MM.1S (cell line): ENCODE data around the gene VPS52.
"Not testable (repeated sequence)": the region's sequence is repeated elsewhere in the genome, so short reads cannot be mapped to it uniquely, and the experiment has no call there.

Experiments used
- DNase-seq: peaks from one replicate; pipeline ENCODE4 v3.0.0-alpha.2; 2015
- H2AFZ ChIP-seq: fragments of 300-600 bp; sonication (generic); 2 replicates; pipeline ENCODE4 v1.6.0; 2016; ENCODE audit warnings: antibody characterized with exemption, low read length
- H3F3A ChIP-seq: fragments of 300-600 bp; sonication (generic); 2 replicates; pipeline ENCODE4 v1.6.1; 2016; ENCODE audit warnings: mild to moderate bottlenecking, antibody characterized with exemption, low read length, moderate library complexity, mixed read lengths; ENCODE audit not compliant: insufficient read depth
- H3K27ac ChIP-seq: fragments of 300-600 bp; sonication (generic); 2 replicates; pipeline ENCODE4 v1.5.1; 2016; ENCODE audit warnings: mild to moderate bottlenecking, low read length
- H3K27me3 ChIP-seq: fragments of 300-600 bp; sonication (generic); replicated peaks from 2 replicates; pipeline ENCODE4 v1.6.0; 2016; ENCODE audit warnings: low read length; ENCODE audit not compliant: insufficient read depth
- H3K36me3 ChIP-seq: fragments of 300-600 bp; sonication (generic); replicated peaks from 2 replicates; pipeline ENCODE4 v1.6.1; 2016; ENCODE audit warnings: mild to moderate bottlenecking, low read length, mixed read lengths; ENCODE audit not compliant: insufficient read depth
- H3K4me1 ChIP-seq: fragments of 300-600 bp; sonication (generic); 2 replicates; pipeline ENCODE4 v1.6.1; 2016; ENCODE audit warnings: low read length, mixed read lengths
- H3K4me2 ChIP-seq: fragments of 300-600 bp; sonication (generic); 2 replicates; pipeline ENCODE4 v1.6.0; 2016; ENCODE audit warnings: low read depth, low read length
- H3K4me3 ChIP-seq: fragments of 300-600 bp; sonication (generic); 2 replicates; pipeline ENCODE4 v1.5.1; 2016; ENCODE audit warnings: low read length, mixed read lengths
- H3K79me2 ChIP-seq: fragments of 300-600 bp; sonication (generic); 2 replicates; pipeline ENCODE4 v1.6.1; 2016; ENCODE audit warnings: mixed run types, low read length, mixed read lengths
- H3K9ac ChIP-seq: fragments of 300-600 bp; sonication (generic); 2 replicates; pipeline ENCODE4 v1.6.1; 2016; ENCODE audit warnings: low read length, mixed read lengths
- H3K9me2 ChIP-seq: fragments of 300-600 bp; sonication (generic); replicated peaks from 2 replicates; pipeline ENCODE4 v1.6.1; 2016; ENCODE audit warnings: mild to moderate bottlenecking, low read length, mixed read lengths; ENCODE audit not compliant: insufficient read depth
- H3K9me3 ChIP-seq: fragments of 300-600 bp; sonication (generic); replicated peaks from 2 replicates; pipeline ENCODE4 v1.6.1; 2016; ENCODE audit warnings: mild to moderate bottlenecking, low read length, mixed read lengths; ENCODE audit not compliant: insufficient read depth
- H4K20me1 ChIP-seq: fragments of 300-600 bp; sonication (generic); 2 replicates; pipeline ENCODE4 v1.6.1; 2016; ENCODE audit warnings: mild to moderate bottlenecking, low read length, moderate library complexity, mixed read lengths; ENCODE audit not compliant: insufficient read depth
- CTCF ChIP-seq: fragments of 300-600 bp; sonication (generic); IDR thresholded peaks from 2 replicates; pipeline ENCODE4 v1.5.1; 2016; ENCODE audit warnings: antibody characterized with exemption, low read length, mixed read lengths
- EZH2 ChIP-seq: fragments of 300-600 bp; sonication (generic); optimal IDR thresholded peaks from 2 replicates; pipeline ENCODE3; 2017; ENCODE audit warnings: low read depth, mild to moderate bottlenecking, antibody characterized with exemption, low read length, mixed read lengths
- EZH2phosphoT487 ChIP-seq: fragments of 300-600 bp; sonication (generic); IDR thresholded peaks from 2 replicates; pipeline ENCODE4 v1.6.1; 2018; ENCODE audit warnings: antibody characterized with exemption, low read length

Gene VPS52

GRCh38 chr6:33235221-33235634, 36.4 kb downstream of the VPS52 start:
- Histone ChIP-seq H3K79me2 (no peaks in the 10 kb centered on the region), H3K27ac (no peak overlapping the region), H3K4me2 (no peak overlapping the region), H3K4me3 (no peak overlapping the region), H3K9me2 (no peaks in the 10 kb centered on the region), H3F3A (no peaks in the 10 kb centered on the region), H3K27me3 (0 out of 2 replicates have a peak, but pooled peaks cover 10% of the 10 kb centered on the region), H3K36me3 (no peaks in the 10 kb centered on the region), H3K4me1 (no peaks in the 10 kb centered on the region), H3K9ac (no peak overlapping the region), H2AFZ (no peak overlapping the region), H3K9me3 (no peaks in the 10 kb centered on the region), H4K20me1 (no peaks in the 10 kb centered on the region)
- TF ChIP-seq EZH2phosphoT487 (no peak), EZH2 (no peak), CTCF (no peak)
- DNase-seq = no peak

GRCh38 chr6:33226503-33227120, 45.1 kb downstream of the VPS52 start:
- H3K4me2 ChIP-seq, H3F3A ChIP-seq, H3K4me1 ChIP-seq, H3K27me3 ChIP-seq, H3K27ac ChIP-seq, H3K79me2 ChIP-seq, H4K20me1 ChIP-seq, H3K4me3 ChIP-seq, H3K36me3 ChIP-seq, H2AFZ ChIP-seq, H3K9ac ChIP-seq, DNase-seq, H3K9me3 ChIP-seq, H3K9me2 ChIP-seq: not testable (repeated sequence)

GRCh38 chr6:33217681-33218080, 54.0 kb downstream of the VPS52 start:
- no peak for TF ChIP-seq EZH2phosphoT487
- TF ChIP-seq CTCF = no peak
- no peak for TF ChIP-seq EZH2
- Histone ChIP-seq H4K20me1 (no peaks in the 10 kb centered on the region), H3K9me2 (no peaks in the 10 kb centered on the region), H3K4me3 (no peak overlapping the region), H3K4me2 (no peak overlapping the region), H3K4me1 (no peaks in the 10 kb centered on the region), H3F3A (no peaks in the 10 kb centered on the region), H3K27ac (no peak overlapping the region), H3K36me3 (no peaks in the 10 kb centered on the region), H3K9ac (no peak overlapping the region), H3K79me2 (no peaks in the 10 kb centered on the region), H3K27me3 (no peaks in the 10 kb centered on the region), H3K9me3 (no peaks in the 10 kb centered on the region), H2AFZ (no peak overlapping the region)
- DNase-seq = no peak

GRCh38 chr6:33217246-33217645, 54.4 kb downstream of the VPS52 start:
- no peaks in the 10 kb centered on the region for H3K27me3 ChIP-seq
- H3F3A ChIP-seq = no peaks in the 10 kb centered on the region
- H3K4me3 ChIP-seq = no peak overlapping the region
- no peaks in the 10 kb centered on the region for H3K79me2 ChIP-seq
- no peaks in the 10 kb centered on the region for H4K20me1 ChIP-seq
- no peak overlapping the region for H3K4me2 ChIP-seq
- DNase-seq = no peak
- TF ChIP-seq EZH2 (no peak), CTCF (no peak), EZH2phosphoT487 (no peak)
- H3K9me3 ChIP-seq = no peaks in the 10 kb centered on the region
- no peak overlapping the region for H3K27ac ChIP-seq
- no peaks in the 10 kb centered on the region for H3K36me3 ChIP-seq
- no peaks in the 10 kb centered on the region for H3K9me2 ChIP-seq
- no peak overlapping the region for H2AFZ ChIP-seq
- H3K9ac ChIP-seq = no peak overlapping the region
- H3K4me1 ChIP-seq = no peaks in the 10 kb centered on the region
